ENCODE measurements around the gene UNC119. TPM values are rescaled to one million over a fixed set of nuclear protein-coding genes. Genes with fewer than 3 reads are reported as not detected.

UNC119 gene
- polyA plus RNA-seq, 1 donor from 2014 or later: 218 TPM

GRCh38 chr17:28545141-28545503 is 7.3 kb downstream of the UNC119 start:
- Histone ChIP-seq H3K4me2 (ENCODE audit: low read length) (no peak overlapping the region), H2AFZ (ENCODE audit: low read depth, low read length) (no peak overlapping the region), H3K9me2 (ENCODE audit: insufficient read depth, low read length) (no peaks in the 10 kb centered on the region), H3K36me3 (ENCODE audit: insufficient read depth, low read length) (no peaks in the 10 kb centered on the region), H3K4me3 (ENCODE audit: low read length) (no peak overlapping the region), H3K9me3 (ENCODE audit: low read length) (no peaks in the 10 kb centered on the region), H4K20me1 (ENCODE audit: insufficient read depth) (no peaks in the 10 kb centered on the region), H3K27me3 (ENCODE audit: insufficient read depth, low read depth, low read length) (no peaks in the 10 kb centered on the region), H3K27ac (ENCODE audit: low read length) (no peak overlapping the region), H3F3A (ENCODE audit: insufficient read depth, low read length, poor library complexity, severe bottlenecking) (no peaks in the 10 kb centered on the region), H3K79me2 (replicated peaks; ENCODE audit: insufficient read depth, low read length) (no peaks in the 10 kb centered on the region), H3K9ac (ENCODE audit: low read length) (no peak overlapping the region)
- TF ChIP-seq POLR2AphosphoS5 (IDR thresholded peaks at IDR 0.05): no peak
- no peak for TF ChIP-seq MXI1 (conservative IDR thresholded peaks at IDR 0.05; ENCODE audit: poor library complexity, severe bottlenecking)
- no peak for TF ChIP-seq EZH2 (IDR thresholded peaks at IDR 0.05; ENCODE audit: borderline replicate concordance, insufficient read depth, low read length, poor library complexity, severe bottlenecking)
- TF ChIP-seq RAD21 (conservative IDR thresholded peaks at IDR 0.05): no peak
- TF ChIP-seq REST (IDR thresholded peaks at IDR 0.05; ENCODE audit: borderline replicate concordance): no peak
- no peak for TF ChIP-seq CTCF (IDR thresholded peaks at IDR 0.05; ENCODE audit: poor library complexity, severe bottlenecking)
- no peak for TF ChIP-seq SMC3 (conservative IDR thresholded peaks at IDR 0.05; ENCODE audit: poor library complexity)
- no peak for TF ChIP-seq EP300 (conservative IDR thresholded peaks at IDR 0.05; ENCODE audit: poor library complexity, severe bottlenecking)
- TF ChIP-seq TAF1 (IDR thresholded peaks at IDR 0.05; ENCODE audit: low read depth): no peak

- no peak overlapping the region for H3K4me2 ChIP-seq (ENCODE audit: low read length)
- H3K9ac ChIP-seq (ENCODE audit: low read length): no peak overlapping the region
- no peaks in the 10 kb centered on the region for H3K9me2 ChIP-seq (ENCODE audit: insufficient read depth, low read length)
- no peak overlapping the region for H3K27ac ChIP-seq (ENCODE audit: low read length)
- no peak overlapping the region for H2AFZ ChIP-seq (ENCODE audit: low read depth, low read length)
- no peaks in the 10 kb centered on the region for H3K27me3 ChIP-seq (ENCODE audit: insufficient read depth, low read depth, low read length)
- H3K36me3 ChIP-seq (ENCODE audit: insufficient read depth, low read length): no peaks in the 10 kb centered on the region
- no peaks in the 10 kb centered on the region for H4K20me1 ChIP-seq (ENCODE audit: insufficient read depth)
- H3K79me2 ChIP-seq (replicated peaks; ENCODE audit: insufficient read depth, low read length): no peaks in the 10 kb centered on the region
- no peaks in the 10 kb centered on the region for H3F3A ChIP-seq (ENCODE audit: insufficient read depth, low read length, poor library complexity, severe bottlenecking)
- H3K4me3 ChIP-seq (ENCODE audit: low read length): no peak overlapping the region
- TF ChIP-seq MXI1 (conservative IDR thresholded peaks at IDR 0.05; ENCODE audit: poor library complexity, severe bottlenecking) (no peak), REST (IDR thresholded peaks at IDR 0.05; ENCODE audit: borderline replicate concordance) (no peak), CTCF (IDR thresholded peaks at IDR 0.05; ENCODE audit: poor library complexity, severe bottlenecking) (no peak), RAD21 (conservative IDR thresholded peaks at IDR 0.05) (no peak), SMC3 (conservative IDR thresholded peaks at IDR 0.05; ENCODE audit: poor library complexity) (no peak), POLR2AphosphoS5 (IDR thresholded peaks at IDR 0.05) (no peak), TAF1 (IDR thresholded peaks at IDR 0.05; ENCODE audit: low read depth) (no peak), EZH2 (IDR thresholded peaks at IDR 0.05; ENCODE audit: borderline replicate concordance, insufficient read depth, low read length, poor library complexity, severe bottlenecking) (no peak), EP300 (conservative IDR thresholded peaks at IDR 0.05; ENCODE audit: poor library complexity, severe bottlenecking) (no peak)
- no peaks in the 10 kb centered on the region for H3K9me3 ChIP-seq (ENCODE audit: low read length)
Observed at GRCh38 chr17:28544402-28545140, 7.9 kb downstream of the UNC119 start.

All from neural cell (in vitro differentiated cells).